ENCODE measurements around the gene CMTM2. TPM values are rescaled to one million over a fixed set of nuclear protein-coding genes. Genes with fewer than 3 reads are reported as not detected.
A peak's percentile ranks its signal among the peaks of the same experiment; 100 is the strongest.
"Not testable (repeated sequence)": the region's sequence is repeated elsewhere in the genome, so short reads cannot be mapped to it uniquely, and the experiment has no call there.

CMTM2 gene
- total RNA-seq, 1 experiment from 2014 or later: not detected

- in situ Hi-C loops (cut with HindIII; ENCODE audit: low pct_unique_long_range_greater_than_20kb, low sequenced_read_pairs): no loop called here
- DNase-seq (ENCODE audit: low read depth, low spot score): no peak
Measured at GRCh38 chr16:66599726-66600125, 20.5 kb downstream of the CMTM2 start.

- in situ Hi-C loops (cut with HindIII; ENCODE audit: low pct_unique_long_range_greater_than_20kb, low sequenced_read_pairs): no loop called here
- no peak for DNase-seq (ENCODE audit: low read depth, low spot score)
Measured at GRCh38 chr16:66600477-66600876, 21.2 kb downstream of the CMTM2 start.

- in situ Hi-C loops (cut with HindIII; ENCODE audit: low pct_unique_long_range_greater_than_20kb, low sequenced_read_pairs): no loop called here
- DNase-seq (ENCODE audit: low read depth, low spot score): no peak
Measured at GRCh38 chr16:66601471-66601870, 22.2 kb downstream of the CMTM2 start.

GRCh38 chr16:66603537-66604375 is 24.5 kb downstream of the CMTM2 start:
- in situ Hi-C loops (cut with HindIII; ENCODE audit: low pct_unique_long_range_greater_than_20kb, low sequenced_read_pairs): no loop called here

GRCh38 chr16:66604376-66605176 is 25.3 kb downstream of the CMTM2 start, which contains the start of gene CMTM3:
Gene CMTM3 (plus strand): TSS chr16:66604704. CDS start chr16:66604806, 102 bp downstream.
- in situ Hi-C loops (cut with HindIII; ENCODE audit: low pct_unique_long_range_greater_than_20kb, low sequenced_read_pairs): no loop called here
- DNase-seq (ENCODE audit: low read depth, low spot score): peak; percentile 52

More at GRCh38 chr16:66603537-66604375, 24.5 kb downstream of the CMTM2 start:
- DNase-seq (ENCODE audit: low read depth, low spot score): peak; percentile 68

GRCh38 chr16:66605177-66605978 is 26.1 kb downstream of the CMTM2 start:
- DNase-seq (ENCODE audit: low read depth, low spot score): no peak
- in situ Hi-C loops (cut with HindIII; ENCODE audit: low pct_unique_long_range_greater_than_20kb, low sequenced_read_pairs): no loop called here

- in situ Hi-C loops (cut with HindIII; ENCODE audit: low pct_unique_long_range_greater_than_20kb, low sequenced_read_pairs): no loop called here
- no peak for DNase-seq (ENCODE audit: low read depth, low spot score)
Measured at GRCh38 chr16:66605979-66606751, 26.9 kb downstream of the CMTM2 start.

GRCh38 chr16:66608241-66609138 is 29.2 kb downstream of the CMTM2 start:
- DNase-seq (ENCODE audit: low read depth, low spot score): peak; percentile 85
- in situ Hi-C loops (cut with HindIII; ENCODE audit: low pct_unique_long_range_greater_than_20kb, low sequenced_read_pairs): no loop called here

GRCh38 chr16:66609139-66609510 is 29.9 kb downstream of the CMTM2 start:
- in situ Hi-C loops (cut with HindIII; ENCODE audit: low pct_unique_long_range_greater_than_20kb, low sequenced_read_pairs): no loop called here
- DNase-seq (ENCODE audit: low read depth, low spot score): no peak

- in situ Hi-C loops (cut with HindIII; ENCODE audit: low pct_unique_long_range_greater_than_20kb, low sequenced_read_pairs): no loop called here
Measured at GRCh38 chr16:66610111-66610820, 31.0 kb downstream of the CMTM2 start.

GRCh38 chr16:66611911-66612310 is 32.6 kb downstream of the CMTM2 start:
- in situ Hi-C loops (cut with HindIII; ENCODE audit: low pct_unique_long_range_greater_than_20kb, low sequenced_read_pairs); DNase-seq (ENCODE audit: low read depth, low spot score): not testable (repeated sequence)

More at GRCh38 chr16:66610111-66610820, 31.0 kb downstream of the CMTM2 start:
- no peak for DNase-seq (ENCODE audit: low read depth, low spot score)

GRCh38 chr16:66612422-66612821 is 33.2 kb downstream of the CMTM2 start:
- no peak for DNase-seq (ENCODE audit: low read depth, low spot score)
- in situ Hi-C loops (cut with HindIII; ENCODE audit: low pct_unique_long_range_greater_than_20kb, low sequenced_read_pairs): no loop called here

GRCh38 chr16:66614161-66614802 is 35.0 kb downstream of the CMTM2 start:
- no peak for DNase-seq (ENCODE audit: low read depth, low spot score)
- in situ Hi-C loops (cut with HindIII; ENCODE audit: low pct_unique_long_range_greater_than_20kb, low sequenced_read_pairs): no loop called here

GRCh38 chr16:66616169-66616568 is 36.9 kb downstream of the CMTM2 start:
- in situ Hi-C loops (cut with HindIII; ENCODE audit: low pct_unique_long_range_greater_than_20kb, low sequenced_read_pairs): no loop called here
- no peak for DNase-seq (ENCODE audit: low read depth, low spot score)

- no peak for DNase-seq (ENCODE audit: low read depth, low spot score)
- in situ Hi-C loops (cut with HindIII; ENCODE audit: low pct_unique_long_range_greater_than_20kb, low sequenced_read_pairs): no loop called here
Measured at GRCh38 chr16:66616592-66616991, 37.3 kb downstream of the CMTM2 start.
